Esophagus (tissue), 2 donors: ENCODE data around the gene GLT8D1. TPM values are rescaled to one million over a fixed set of nuclear protein-coding genes. Genes with fewer than 3 reads are reported as not detected.
A peak's percentile ranks its signal among the peaks of the same experiment; 100 is the strongest.
"Not testable (repeated sequence)": the region's sequence is repeated elsewhere in the genome, so short reads cannot be mapped to it uniquely, and the experiment has no call there.

ENCODE experiments used
- H3K27ac ChIP-seq, 2 donors: one replicate each; pipeline ENCODE4 v1.5.1; 2013; ENCODE audit warnings: low read depth in 2 of 2, mild to moderate bottlenecking in 2 of 2, inconsistent platforms in 1 of 2, low read length in 1 of 2, moderate library complexity in 1 of 2
- H3K27me3 ChIP-seq, 2 donors: one replicate each; pipeline ENCODE4 v1.6.1; 2013; ENCODE audit warnings: low read length in 2 of 2, control low read depth in 1 of 2, mild to moderate bottlenecking in 1 of 2; ENCODE audit not compliant: insufficient read depth in 2 of 2, control insufficient read depth in 1 of 2
- H3K36me3 ChIP-seq, 2 donors: one replicate each; pipeline ENCODE4 v1.6.1; 2013; ENCODE audit warnings: low read length in 1 of 2; ENCODE audit not compliant: control insufficient read depth in 2 of 2, insufficient read depth in 2 of 2
- H3K4me1 ChIP-seq, 2 donors: one replicate each; pipeline ENCODE4 v1.6.1; 2013; ENCODE audit warnings: low read length in 1 of 2; ENCODE audit not compliant: control insufficient read depth in 2 of 2, insufficient read depth in 2 of 2
- H3K4me3 ChIP-seq, 2 donors: one replicate each; pipeline ENCODE4 v1.5.1; 2013; ENCODE audit warnings: low read length in 2 of 2, mild to moderate bottlenecking in 2 of 2, low read depth in 1 of 2, moderate library complexity in 1 of 2
- H3K9me3 ChIP-seq, 2 donors: one replicate each; pipeline ENCODE4 v1.6.1; 2013; ENCODE audit warnings: mild to moderate bottlenecking in 2 of 2, low read depth in 1 of 2, low read length in 1 of 2, moderate library complexity in 1 of 2; ENCODE audit not compliant: control insufficient read depth in 2 of 2, insufficient read depth in 1 of 2
- WGBS, 2 donors: extraction: QIAGEN DNeasy Blood & Tissue Kit; methylation state at CpG; one replicate each; pipeline ENCODE4 v1.1.7; 2013; 5-methylcytosine and 5-hydroxymethylcytosine counted together
- polyA plus RNA-seq, 2 donors: library from polyadenylated mRNA; stranded (reverse); fragments of 200-250 nt; gene quantifications; one replicate each; pipeline ENCODE4 v1.2.3, GENCODE V29; 2013
- donor health status: healthy with polysubstance abuse.
- donor health status: Bipolar disorder and iron deficiency.

GLT8D1 gene
- polyA plus RNA-seq, 2 donors, result 16.7 to 19.8 TPM

DNA sequence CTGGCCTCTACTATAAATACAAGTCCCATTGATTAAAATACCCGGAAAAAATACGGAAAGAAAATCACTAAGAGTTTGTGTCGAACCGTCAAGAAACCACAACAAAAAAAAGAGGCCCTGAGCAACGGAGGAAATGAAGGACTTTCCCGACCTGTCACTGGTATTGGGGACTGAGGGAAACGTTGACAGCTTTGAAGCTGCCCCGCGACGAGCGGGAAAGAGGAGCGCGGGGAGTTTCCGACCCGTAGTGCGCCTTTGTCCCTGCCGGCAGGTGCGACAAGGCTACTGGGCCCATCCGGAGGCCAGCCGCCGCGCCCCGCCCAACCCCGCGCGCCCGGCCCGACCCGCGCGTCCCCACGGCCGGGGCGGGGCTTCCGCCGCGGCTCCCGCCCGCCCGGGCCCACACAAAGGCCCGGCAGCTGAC, 20.3 kb downstream of the GLT8D1 start:
- Histone ChIP-seq H3K4me1 (no peaks in the 10 kb centered on the region), H3K27ac (peak overlapping the region; percentile 98 to 100), H3K4me3 (peak overlapping the region; percentile 95 to 98), H3K9me3 (no peaks in the 10 kb centered on the region), H3K27me3 (no peaks in the 10 kb centered on the region), H3K36me3 (peaks cover 0 to 16% of the 10 kb centered on the region in 2 donors)
- WGBS, 2 donors, result 0% methylated on average over 31 to 41 of the region's 41 CpGs

DNA sequence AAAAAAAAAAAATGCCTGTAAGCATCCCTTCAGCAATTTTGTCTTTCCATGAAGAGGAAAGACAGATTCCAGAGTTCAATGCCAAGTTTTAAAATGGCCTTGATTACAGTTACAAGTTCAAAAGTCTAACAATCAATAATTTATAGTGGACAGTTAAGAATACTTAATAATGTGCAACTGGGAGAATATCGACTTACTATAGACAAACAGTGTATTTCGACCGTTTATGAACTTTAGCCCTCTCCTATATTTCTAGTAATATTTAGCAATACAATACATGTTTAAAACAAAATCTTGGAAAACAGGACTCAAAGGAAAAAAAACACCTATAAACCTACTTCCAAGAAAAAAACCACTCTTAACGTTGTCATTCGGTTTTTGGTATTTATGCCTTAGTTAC, 21.4 kb downstream of the GLT8D1 start:
- no peaks in the 10 kb centered on the region for H3K9me3 ChIP-seq
- 39 to 47% methylated on average over 5 of the region's 5 CpGs for WGBS, 2 donors
- H3K4me3 ChIP-seq, result no peak overlapping the region
- H3K27ac ChIP-seq, result no peak overlapping the region
- peaks cover 3 to 12% of the 10 kb centered on the region in 2 donors for H3K36me3 ChIP-seq
- no peaks in the 10 kb centered on the region for H3K4me1 ChIP-seq
- H3K27me3 ChIP-seq, result no peaks in the 10 kb centered on the region

DNA sequence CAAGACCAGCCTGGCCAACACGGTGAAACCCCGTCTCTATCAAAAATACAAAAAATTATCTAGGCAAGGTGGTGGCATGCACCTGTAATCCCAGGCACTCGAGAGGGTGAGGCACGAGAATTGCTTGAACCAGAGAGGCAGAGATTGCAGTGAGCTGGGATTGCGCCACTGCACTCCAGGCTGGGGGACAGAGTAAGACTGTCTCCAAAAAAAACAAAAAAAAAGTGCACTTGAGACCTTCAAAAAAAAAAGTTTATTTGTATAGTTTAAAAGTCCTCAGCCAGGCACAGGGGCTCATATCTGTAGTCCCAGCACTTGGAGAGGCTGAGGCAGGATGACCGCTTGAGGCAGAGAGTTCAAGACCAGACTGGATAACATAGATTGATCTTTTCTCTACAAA, 22.0 kb downstream of the GLT8D1 start:
- WGBS, 2 donors, result 69 to 78% methylated on average over 6 of the region's 6 CpGs
- H3K27ac ChIP-seq, result no peak overlapping the region
- no peaks in the 10 kb centered on the region for H3K27me3 ChIP-seq
- peaks cover 6% of the 10 kb centered on the region in 2 donors for H3K36me3 ChIP-seq
- no peaks in the 10 kb centered on the region for H3K4me1 ChIP-seq
- H3K9me3 ChIP-seq, result no peaks in the 10 kb centered on the region
- no peak overlapping the region for H3K4me3 ChIP-seq

DNA sequence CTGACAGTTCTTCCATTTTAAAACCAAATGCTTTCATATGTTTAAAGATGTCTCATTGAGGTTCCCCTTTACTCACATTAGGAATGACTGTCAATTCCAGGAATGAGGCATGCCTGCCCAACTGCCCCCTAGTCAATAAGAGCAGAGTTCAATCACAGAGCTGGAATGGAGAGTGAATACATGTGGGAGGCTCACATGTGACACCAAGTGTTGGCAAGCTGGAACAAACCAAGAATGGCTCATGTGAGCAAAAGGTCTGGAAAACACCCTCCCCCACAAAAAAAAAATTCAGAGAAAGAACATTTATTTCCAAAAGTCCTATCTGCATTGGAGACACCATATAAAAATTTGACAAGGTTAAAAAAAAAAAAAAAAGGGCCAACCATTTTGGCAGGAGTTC, 23.6 kb downstream of the GLT8D1 start:
- Histone ChIP-seq H3K27ac (peak overlapping the region in 1 of 2 donors; percentile 17), H3K36me3 (peaks cover 5 to 6% of the 10 kb centered on the region in 2 donors), H3K4me3 (no peak overlapping the region), H3K4me1 (no peaks in the 10 kb centered on the region), H3K9me3 (no peaks in the 10 kb centered on the region), H3K27me3 (no peaks in the 10 kb centered on the region)

DNA sequence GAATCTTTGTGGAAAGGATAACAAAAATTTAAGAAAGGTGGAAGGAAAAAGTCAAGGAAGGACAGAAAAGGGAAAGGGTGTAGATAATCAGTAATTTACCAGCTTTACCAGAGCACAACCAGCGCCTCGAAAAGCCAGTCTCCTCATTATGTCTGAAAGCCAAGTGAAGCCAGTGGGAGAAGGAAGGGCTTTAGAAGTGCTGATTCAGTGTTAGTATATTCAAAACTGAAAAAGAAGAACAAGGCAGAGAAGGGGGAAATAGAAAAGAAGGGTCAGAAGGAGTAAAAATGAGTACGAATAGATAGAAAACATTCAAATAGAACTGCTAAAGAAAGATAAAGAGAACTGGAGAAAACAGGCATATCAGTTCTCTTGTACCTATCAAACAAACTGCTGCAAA, 24.0 kb downstream of the GLT8D1 start:
- Histone ChIP-seq H3K9me3 (no peaks in the 10 kb centered on the region), H3K4me3 (no peak overlapping the region), H3K36me3 (peaks cover 5 to 6% of the 10 kb centered on the region in 2 donors), H3K27ac (no peak overlapping the region), H3K27me3 (no peaks in the 10 kb centered on the region), H3K4me1 (no peaks in the 10 kb centered on the region)
- 75 to 77% methylated on average over 3 of the region's 3 CpGs for WGBS, 2 donors

DNA sequence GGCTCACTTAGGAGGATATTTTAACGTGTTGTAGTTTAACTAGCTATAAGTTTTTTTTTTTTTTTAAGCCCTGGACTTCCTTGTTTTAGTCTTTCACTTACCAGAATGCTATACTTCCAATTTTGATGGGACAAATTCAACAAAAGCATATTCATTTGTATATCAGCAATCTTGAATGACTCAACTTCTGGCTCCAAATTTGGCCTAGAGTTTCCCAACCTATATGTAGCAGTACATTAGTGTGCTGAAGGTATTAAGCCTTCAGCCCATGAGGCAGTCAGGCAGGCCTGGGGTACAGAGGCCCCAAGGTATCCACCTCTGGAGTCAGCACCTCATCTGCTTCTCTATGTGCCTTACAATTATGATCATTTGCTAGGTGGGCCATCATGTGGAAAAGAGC, 25.8 kb downstream of the GLT8D1 start:
- Histone ChIP-seq H3K4me3 (no peak overlapping the region), H3K9me3 (no peaks in the 10 kb centered on the region), H3K4me1 (no peaks in the 10 kb centered on the region), H3K36me3 (peaks cover 5 to 6% of the 10 kb centered on the region in 2 donors), H3K27me3 (no peaks in the 10 kb centered on the region), H3K27ac (no peak overlapping the region)
- WGBS, 2 donors, result 46 to 74% methylated on average over 1 of the region's 1 CpG

DNA sequence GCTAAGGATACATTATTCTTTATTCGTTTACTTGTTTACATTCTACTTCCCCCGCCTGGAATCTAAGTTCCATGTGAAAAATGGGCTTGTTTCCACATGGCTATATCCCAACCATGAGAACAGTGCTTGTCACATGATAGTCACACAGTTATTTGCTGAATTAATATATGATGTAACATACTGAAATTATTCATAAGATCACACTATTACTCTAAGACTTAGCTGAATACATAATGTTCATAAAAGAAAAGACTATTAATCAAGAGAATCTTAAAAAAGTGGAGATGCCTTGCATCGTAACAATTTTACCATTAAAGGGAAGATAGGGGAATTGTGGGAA, 26.4 kb downstream of the GLT8D1 start:
- H3K9me3 ChIP-seq, result no peaks in the 10 kb centered on the region
- 86 to 89% methylated on average over 3 of the region's 3 CpGs for WGBS, 2 donors
- no peak overlapping the region for H3K4me3 ChIP-seq
- H3K36me3 ChIP-seq, result peaks cover 5 to 6% of the 10 kb centered on the region in 2 donors
- no peaks in the 10 kb centered on the region for H3K27me3 ChIP-seq
- no peaks in the 10 kb centered on the region for H3K4me1 ChIP-seq
- no peak overlapping the region for H3K27ac ChIP-seq

DNA sequence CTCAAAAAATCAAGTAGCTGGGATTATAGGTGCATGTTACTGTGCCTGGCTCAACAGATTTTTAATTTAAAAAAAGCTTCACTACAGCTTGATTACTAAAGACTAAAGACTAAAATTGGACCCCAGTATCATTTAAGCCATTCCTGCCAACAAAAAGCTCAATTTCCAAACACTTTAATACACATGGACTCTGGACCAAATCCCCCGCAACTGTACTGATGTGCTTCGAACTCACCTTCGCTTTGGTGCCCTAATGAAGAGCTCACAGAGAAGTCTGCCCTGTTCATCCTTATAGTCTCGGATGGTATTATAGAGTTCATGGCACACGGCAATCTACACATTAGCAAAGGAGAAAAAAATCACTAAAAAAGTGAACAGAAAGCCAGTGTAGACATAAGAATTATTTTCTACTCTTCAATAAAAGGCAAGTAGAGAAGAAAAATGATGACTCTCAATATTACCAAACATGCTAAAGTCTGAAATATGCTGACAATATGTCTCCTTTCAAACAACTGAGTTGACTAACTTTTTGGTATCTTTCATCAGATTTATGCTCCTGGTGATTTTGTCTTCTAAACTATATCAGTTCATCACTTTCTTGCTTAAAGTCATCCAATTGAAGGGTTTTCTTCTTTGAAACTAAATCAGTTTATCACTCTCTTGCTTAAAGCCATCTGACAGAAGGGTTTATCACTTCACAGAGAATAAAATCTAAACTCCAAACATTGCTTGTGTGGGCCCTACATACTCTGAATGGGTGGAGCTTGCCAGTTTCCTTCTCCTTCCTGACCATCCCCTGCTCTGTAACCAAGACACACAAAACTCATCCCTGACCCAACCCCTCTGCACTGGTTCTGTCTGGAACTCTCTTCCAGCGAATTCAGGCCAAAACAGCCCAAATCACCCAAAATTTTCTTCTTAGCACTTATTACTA, 27.1 kb downstream of the GLT8D1 start:
- H3K27ac ChIP-seq, result no peak overlapping the region
- H3K36me3 ChIP-seq, result peaks cover 5 to 6% of the 10 kb centered on the region in 2 donors
- no peak overlapping the region for H3K4me3 ChIP-seq
- H3K9me3 ChIP-seq, result no peaks in the 10 kb centered on the region
- no peaks in the 10 kb centered on the region for H3K4me1 ChIP-seq
- WGBS, 2 donors, result 96% methylated on average over 6 of the region's 6 CpGs
- H3K27me3 ChIP-seq, result no peaks in the 10 kb centered on the region

DNA sequence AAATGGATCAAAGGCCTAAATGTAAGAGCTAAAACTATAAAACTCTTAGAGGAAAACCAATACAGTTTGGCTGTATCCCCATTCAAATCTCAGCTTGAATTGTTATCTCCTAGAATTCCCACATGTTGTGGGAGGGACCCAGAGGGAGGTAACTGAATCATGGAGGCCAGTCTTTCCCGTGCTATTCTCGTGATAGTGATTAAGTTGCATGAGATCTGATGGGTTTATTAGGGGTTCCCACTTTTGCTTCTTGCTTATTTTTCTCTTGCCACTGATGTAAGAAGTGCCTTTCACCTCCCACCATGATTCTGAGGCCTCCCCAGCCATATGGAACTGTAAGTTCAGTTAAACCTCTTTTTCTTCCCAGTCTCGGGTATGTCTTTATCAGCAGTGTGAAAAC, 29.4 kb downstream of the GLT8D1 start:
- 86 to 87% methylated on average over 3 of the region's 3 CpGs for WGBS, 2 donors
- H3K9me3 ChIP-seq, H3K36me3 ChIP-seq, H3K27me3 ChIP-seq, H3K27ac ChIP-seq, H3K4me1 ChIP-seq, H3K4me3 ChIP-seq: not testable (repeated sequence)

DNA sequence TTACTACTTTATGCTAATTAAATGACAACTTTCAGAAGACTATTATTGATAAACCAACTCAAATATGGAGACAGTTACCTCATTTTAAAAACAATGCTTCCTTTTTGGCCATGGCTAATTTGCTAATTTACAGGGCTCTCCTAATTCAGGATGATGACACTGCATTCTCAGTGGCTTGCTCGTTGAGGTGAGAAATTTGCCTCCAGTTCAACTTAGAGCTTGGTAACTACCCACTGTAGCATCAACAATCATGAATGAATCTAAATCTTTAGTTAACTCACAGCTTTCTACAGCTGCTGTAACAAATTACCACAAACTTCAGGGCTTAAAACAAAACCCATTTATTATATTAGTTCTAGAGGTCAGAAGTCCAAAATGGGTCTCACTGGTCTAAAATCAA, 33.9 kb downstream of the GLT8D1 start:
- 55 to 64% methylated on average over 1 of the region's 1 CpG for WGBS, 2 donors
- no peaks in the 10 kb centered on the region for H3K9me3 ChIP-seq
- no peaks in the 10 kb centered on the region for H3K27me3 ChIP-seq
- peaks cover 0 to 3% of the 10 kb centered on the region in 2 donors for H3K4me1 ChIP-seq
- H3K4me3 ChIP-seq, result no peak overlapping the region
- H3K27ac ChIP-seq, result no peak overlapping the region
- H3K36me3 ChIP-seq, result peaks cover 0 to 3% of the 10 kb centered on the region in 2 donors
